ENCODE data around the gene COPS4.

GRCh38 chr4:83013420-83013867 lies 21.5 kb upstream of the COPS4 start:
- no peak for TF ChIP-seq CTCF (IDR thresholded peaks at IDR 0.05)
- TF ChIP-seq POLR2A (IDR thresholded peaks at IDR 0.05), result no peak

Data from body of pancreas (tissue), 4 donors.